Loucy (cell line): ENCODE data around the gene CTNND2.

Experiments
- H2AFZ ChIP-seq: fragments of 200-600 bp; sonication (generic); 2 replicates; pipeline ENCODE4 v1.6.0; 2016; ENCODE audit warnings: antibody characterized with exemption, mild to moderate bottlenecking, low read length, moderate library complexity
- H3F3A ChIP-seq: fragments of 200-600 bp; 2 replicates; pipeline ENCODE4 v1.6.0; 2016; ENCODE audit warnings: antibody characterized with exemption, low read depth, mild to moderate bottlenecking
- H3K27me3 ChIP-seq: fragments of 200-600 bp; sonication (generic); 2 replicates; pipeline ENCODE4 v1.6.1; 2014; ENCODE audit warnings: low read length, mild to moderate bottlenecking; ENCODE audit not compliant: insufficient read depth, poor library complexity, severe bottlenecking
- H3K36me3 ChIP-seq: fragments of 200-600 bp; sonication (generic); 2 replicates; pipeline ENCODE4 v1.6.1; 2016; ENCODE audit warnings: low read length; ENCODE audit not compliant: insufficient read depth
- H3K4me1 ChIP-seq: fragments of 200-600 bp; sonication (generic); 2 replicates; pipeline ENCODE4 v1.5.1; 2014; ENCODE audit warnings: low read length, mild to moderate bottlenecking; ENCODE audit not compliant: insufficient read depth, poor library complexity, severe bottlenecking
- H3K4me2 ChIP-seq: fragments of 200-600 bp; sonication (generic); 2 replicates; pipeline ENCODE4 v1.6.0; 2014; ENCODE audit warnings: antibody characterized with exemption, low read length, low read depth, mild to moderate bottlenecking; ENCODE audit not compliant: poor library complexity, severe bottlenecking
- H3K4me3 ChIP-seq: fragments of 200-600 bp; sonication (generic); 2 replicates; pipeline ENCODE4 v1.5.1; 2014; ENCODE audit warnings: low read length, mild to moderate bottlenecking, mixed read lengths; ENCODE audit not compliant: poor library complexity, severe bottlenecking
- H3K79me2 ChIP-seq: fragments of 200-600 bp; sonication (generic); 2 replicates; pipeline ENCODE4 v1.6.1; 2014; ENCODE audit warnings: low read length; ENCODE audit not compliant: insufficient read depth
- H3K9ac ChIP-seq: fragments of 200-600 bp; sonication (generic); 2 replicates; pipeline ENCODE4 v1.6.0; 2014; ENCODE audit warnings: mild to moderate bottlenecking, low read depth, low read length, moderate library complexity; ENCODE audit not compliant: poor library complexity, severe bottlenecking
- H3K9me2 ChIP-seq: fragments of 200-600 bp; sonication (generic); replicated peaks from 2 replicates; pipeline ENCODE4 v1.6.1; 2016; ENCODE audit warnings: low read depth, low read length, mixed read lengths
- H3K9me3 ChIP-seq: fragments of 200-600 bp; sonication (generic); 2 replicates; pipeline ENCODE4 v1.6.1; 2014; ENCODE audit warnings: mild to moderate bottlenecking, antibody characterized with exemption, low read length, low read depth; ENCODE audit not compliant: insufficient read depth
- H4K20me1 ChIP-seq: fragments of 200-600 bp; sonication (generic); 2 replicates; pipeline ENCODE4 v1.6.0; 2014; ENCODE audit warnings: antibody characterized with exemption, low read length, mild to moderate bottlenecking; ENCODE audit not compliant: insufficient read depth, poor library complexity, severe bottlenecking
- EZH2phosphoT487 ChIP-seq: fragments of 200-600 bp; IDR thresholded peaks from 2 replicates; pipeline ENCODE4 v1.6.1; 2018; ENCODE audit warnings: antibody characterized with exemption, mild to moderate bottlenecking, moderate library complexity, borderline replicate concordance
- TF ChIP-seq, protein P1 (sequence below): fragments of 200-600 bp; sonication (generic); conservative IDR thresholded peaks from 2 replicates; pipeline ENCODE4 v1.5.1; 2014; ENCODE audit warnings: mild to moderate bottlenecking, antibody characterized with exemption, low read length

CTNND2 gene

DNA sequence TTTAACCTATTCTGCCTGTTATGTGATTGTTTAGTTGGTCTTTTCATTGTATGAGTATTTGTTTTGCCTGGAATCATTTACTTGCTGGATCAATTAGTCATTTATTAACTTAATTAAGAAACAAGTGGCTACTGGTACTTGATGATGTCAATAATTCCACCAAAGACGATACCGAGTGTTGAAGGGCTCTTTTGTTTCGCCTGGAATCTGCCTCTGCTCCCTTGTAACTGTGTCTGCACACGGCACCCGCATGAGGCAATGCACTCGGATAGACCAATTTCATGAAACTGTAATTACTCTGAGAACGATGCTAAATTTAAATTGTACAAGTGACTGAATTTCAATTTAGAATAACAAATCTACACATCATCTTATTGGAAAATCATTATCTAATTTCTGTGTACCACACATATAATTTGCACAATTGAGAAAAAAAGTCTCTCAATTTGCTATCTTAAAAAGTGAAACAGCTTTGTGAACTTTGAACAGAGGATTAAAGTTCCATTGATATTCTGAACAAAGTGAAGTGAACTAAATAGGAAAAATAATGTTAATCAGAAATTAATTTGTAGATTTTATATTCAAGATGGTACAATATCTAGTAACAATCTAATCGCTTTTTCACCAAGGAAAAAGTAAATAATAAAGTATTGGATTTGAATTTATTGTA is 143.2 kb downstream of the CTNND2 start:
- H3K4me3 ChIP-seq = no peak overlapping the region
- no peaks in the 10 kb centered on the region for H3K36me3 ChIP-seq
- no peaks in the 10 kb centered on the region for H3K9me2 ChIP-seq
- no peak overlapping the region for H2AFZ ChIP-seq
- no peak overlapping the region for H3K9ac ChIP-seq
- H3K9me3 ChIP-seq = no peaks in the 10 kb centered on the region
- no peaks in the 10 kb centered on the region for H3K4me1 ChIP-seq
- no peaks in the 10 kb centered on the region for H3K79me2 ChIP-seq
- H3F3A ChIP-seq = no peaks in the 10 kb centered on the region
- no peak overlapping the region for H3K4me2 ChIP-seq
- TF ChIP-seq EZH2phosphoT487 = no peak
- TF ChIP-seq, protein P1, sequence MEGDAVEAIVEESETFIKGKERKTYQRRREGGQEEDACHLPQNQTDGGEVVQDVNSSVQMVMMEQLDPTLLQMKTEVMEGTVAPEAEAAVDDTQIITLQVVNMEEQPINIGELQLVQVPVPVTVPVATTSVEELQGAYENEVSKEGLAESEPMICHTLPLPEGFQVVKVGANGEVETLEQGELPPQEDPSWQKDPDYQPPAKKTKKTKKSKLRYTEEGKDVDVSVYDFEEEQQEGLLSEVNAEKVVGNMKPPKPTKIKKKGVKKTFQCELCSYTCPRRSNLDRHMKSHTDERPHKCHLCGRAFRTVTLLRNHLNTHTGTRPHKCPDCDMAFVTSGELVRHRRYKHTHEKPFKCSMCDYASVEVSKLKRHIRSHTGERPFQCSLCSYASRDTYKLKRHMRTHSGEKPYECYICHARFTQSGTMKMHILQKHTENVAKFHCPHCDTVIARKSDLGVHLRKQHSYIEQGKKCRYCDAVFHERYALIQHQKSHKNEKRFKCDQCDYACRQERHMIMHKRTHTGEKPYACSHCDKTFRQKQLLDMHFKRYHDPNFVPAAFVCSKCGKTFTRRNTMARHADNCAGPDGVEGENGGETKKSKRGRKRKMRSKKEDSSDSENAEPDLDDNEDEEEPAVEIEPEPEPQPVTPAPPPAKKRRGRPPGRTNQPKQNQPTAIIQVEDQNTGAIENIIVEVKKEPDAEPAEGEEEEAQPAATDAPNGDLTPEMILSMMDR = no peak
- H4K20me1 ChIP-seq = no peaks in the 10 kb centered on the region
- no peaks in the 10 kb centered on the region for H3K27me3 ChIP-seq

DNA sequence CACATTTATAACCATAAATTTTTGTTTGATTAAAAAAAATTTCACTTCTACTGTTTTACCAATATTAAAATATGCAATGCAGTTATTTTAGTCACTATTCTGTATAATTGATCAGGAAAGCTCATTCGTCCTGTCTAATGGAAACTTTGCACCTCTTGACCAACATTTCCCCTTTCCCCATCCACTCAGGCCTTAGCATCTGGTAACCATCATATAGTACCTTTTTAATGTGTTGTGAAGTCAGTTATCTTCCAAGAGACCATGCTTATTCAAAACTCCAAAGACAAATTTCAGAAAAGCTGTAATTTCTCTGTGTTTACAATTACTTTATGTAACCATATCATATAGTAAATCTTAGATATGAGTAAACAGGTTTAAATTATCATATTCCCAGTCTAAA is 145.9 kb downstream of the CTNND2 start:
- H3K9ac ChIP-seq = no peak overlapping the region
- no peaks in the 10 kb centered on the region for H3F3A ChIP-seq
- H3K9me2 ChIP-seq = no peaks in the 10 kb centered on the region
- no peaks in the 10 kb centered on the region for H3K79me2 ChIP-seq
- H3K4me2 ChIP-seq = no peak overlapping the region
- no peaks in the 10 kb centered on the region for H3K27me3 ChIP-seq
- no peaks in the 10 kb centered on the region for H3K9me3 ChIP-seq
- H4K20me1 ChIP-seq = no peaks in the 10 kb centered on the region
- no peaks in the 10 kb centered on the region for H3K36me3 ChIP-seq
- no peak overlapping the region for H2AFZ ChIP-seq
- no peak overlapping the region for H3K4me3 ChIP-seq
- no peaks in the 10 kb centered on the region for H3K4me1 ChIP-seq
- no peak for TF ChIP-seq EZH2phosphoT487
- TF ChIP-seq, protein P1 = no peak

DNA sequence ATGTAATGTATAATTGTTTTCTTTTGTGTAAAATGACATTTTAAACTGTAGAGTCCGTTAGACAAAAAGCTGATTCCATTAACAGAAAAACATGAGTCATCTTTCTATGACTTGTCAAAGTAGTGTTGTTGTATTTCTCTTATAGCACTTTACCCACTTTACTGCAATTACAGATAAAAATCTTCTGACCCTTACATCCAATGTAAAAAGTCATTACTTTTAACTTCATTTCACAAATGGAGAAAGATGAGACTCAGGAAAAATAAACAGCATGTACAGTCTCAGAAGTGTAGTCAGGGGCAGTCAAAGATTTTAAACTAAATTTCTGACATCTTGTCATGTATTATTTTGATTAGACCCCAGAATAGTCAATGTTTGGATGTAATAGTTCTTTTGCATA is 146.6 kb downstream of the CTNND2 start:
- no peaks in the 10 kb centered on the region for H3K27me3 ChIP-seq
- no peaks in the 10 kb centered on the region for H3K9me3 ChIP-seq
- no peaks in the 10 kb centered on the region for H3K36me3 ChIP-seq
- 0 out of 2 replicates have a peak, but pooled peaks cover 3% of the 10 kb centered on the region for H3K9me2 ChIP-seq
- H3K4me1 ChIP-seq = no peaks in the 10 kb centered on the region
- no peak overlapping the region for H3K4me3 ChIP-seq
- no peak overlapping the region for H2AFZ ChIP-seq
- H3K4me2 ChIP-seq = no peak overlapping the region
- H4K20me1 ChIP-seq = no peaks in the 10 kb centered on the region
- H3K79me2 ChIP-seq = no peaks in the 10 kb centered on the region
- TF ChIP-seq, protein P1 = no peak
- TF ChIP-seq EZH2phosphoT487 = no peak
- no peaks in the 10 kb centered on the region for H3F3A ChIP-seq
- no peak overlapping the region for H3K9ac ChIP-seq
